ENCODE measurements around the gene ODAD4.

ODAD4 gene

GRCh38 chr17:41973408-41973811 is 43.0 kb downstream of the ODAD4 start:
- no peak for DNase-seq

- no peak for DNase-seq
Measured at GRCh38 chr17:41974031-41974430, 43.6 kb downstream of the ODAD4 start.

DNA sequence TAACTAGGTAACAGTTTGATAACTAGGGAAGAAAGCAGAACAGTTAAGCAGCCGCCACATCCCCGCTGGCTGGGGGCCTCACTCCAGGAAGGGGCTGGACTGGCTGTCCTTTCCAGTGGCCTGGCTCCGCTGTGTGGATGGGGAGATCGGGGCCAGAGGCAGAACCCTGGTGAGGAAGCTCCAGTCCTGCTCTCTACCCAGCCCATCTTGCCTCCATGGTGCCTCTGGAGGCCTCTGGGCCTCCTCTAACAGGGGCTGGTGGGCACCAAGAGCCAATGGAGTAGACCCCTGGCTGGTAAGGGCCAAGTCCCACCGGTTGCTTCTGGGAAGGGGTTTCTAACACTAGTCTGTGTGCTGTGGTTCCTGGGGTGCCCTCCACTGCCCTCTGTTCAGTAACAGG is 44.2 kb downstream of the ODAD4 start:
- DNase-seq = no peak

DNA sequence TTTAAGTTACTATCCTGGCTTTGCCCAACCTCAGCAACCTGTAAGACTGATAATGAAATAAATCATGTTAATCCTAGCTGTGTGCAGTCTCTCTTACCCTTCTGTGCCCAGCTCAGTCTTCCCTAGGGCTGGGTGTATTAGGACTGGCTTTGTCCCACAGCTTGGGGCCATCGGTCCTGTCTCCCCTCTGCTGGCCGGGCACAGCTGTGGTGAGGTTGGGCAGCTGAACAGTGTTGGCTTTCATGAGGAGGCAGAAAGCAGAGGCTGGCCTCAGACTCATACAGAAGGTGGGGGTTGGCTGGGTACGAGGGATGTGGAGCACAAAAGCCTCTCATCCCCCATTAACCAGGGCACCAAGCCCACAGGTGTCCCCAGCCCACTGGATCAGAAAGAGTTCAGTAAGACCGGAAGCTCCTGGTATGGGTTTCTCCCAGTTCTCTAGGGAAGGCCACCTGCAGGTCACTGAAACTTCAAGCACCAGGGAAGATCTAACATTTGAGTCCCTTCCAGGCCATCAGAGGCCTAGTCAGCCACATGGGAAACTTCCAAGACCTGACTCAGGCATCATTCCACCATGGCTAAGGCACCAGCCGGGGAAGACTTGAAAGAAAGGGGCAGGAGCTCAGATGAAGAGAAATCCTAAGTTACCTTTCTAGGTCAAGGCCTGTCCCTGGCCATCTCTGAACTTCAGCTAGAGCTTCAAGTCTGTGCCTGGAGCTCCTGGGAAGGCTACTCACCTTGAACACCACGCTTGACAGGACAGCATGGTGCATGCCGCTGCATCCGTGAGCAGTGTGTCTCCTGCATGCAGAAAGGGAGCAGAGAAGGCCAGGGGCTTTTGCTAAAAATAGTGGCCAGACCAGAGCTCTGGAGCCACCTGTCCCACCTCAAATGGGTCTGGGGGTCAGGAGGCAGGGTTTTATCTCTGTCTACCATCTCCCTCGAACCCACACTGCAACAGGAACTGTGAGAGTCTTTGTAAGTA is 45.0 kb downstream of the ODAD4 start:
- DNase-seq = no peak

DNA sequence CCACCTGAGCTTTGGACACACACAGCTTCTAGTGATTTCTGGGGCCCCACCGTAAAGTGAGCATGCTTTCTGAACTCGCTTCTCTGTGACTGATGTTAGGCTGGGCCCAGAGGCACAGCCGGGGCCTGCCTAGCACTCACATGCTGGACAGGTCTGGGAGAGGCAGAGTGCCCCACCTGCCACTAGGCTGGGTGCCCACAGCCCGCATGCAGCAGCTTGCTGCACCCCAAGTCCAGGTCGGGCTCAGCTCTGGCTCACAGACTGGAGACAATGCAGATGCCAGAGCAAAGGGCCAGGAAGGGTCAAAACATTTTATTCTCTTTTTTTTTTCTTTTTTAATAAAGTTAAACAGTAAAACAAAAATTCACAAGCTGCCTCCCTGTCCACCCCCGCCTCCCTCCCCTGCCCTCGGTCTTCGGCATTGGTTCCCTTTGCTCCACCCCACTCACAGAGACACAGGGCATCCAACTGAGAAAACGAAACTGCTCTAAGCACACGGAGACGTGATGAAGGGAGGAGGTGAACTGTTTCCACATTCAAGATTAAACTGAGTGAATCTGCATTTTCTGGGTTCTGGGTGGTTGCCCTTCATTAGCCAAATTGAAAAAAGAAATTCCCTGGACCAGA is 45.8 kb downstream of the ODAD4 start:
- DNase-seq = no peak

GRCh38 chr17:41977991-41978390 is 47.6 kb downstream of the ODAD4 start:
- no peak for DNase-seq

- DNase-seq = no peak
Measured at GRCh38 chr17:41982026-41982760, 51.8 kb downstream of the ODAD4 start.

- no peak for DNase-seq
Measured at GRCh38 chr17:41984454-41984853, 54.0 kb downstream of the ODAD4 start.

GRCh38 chr17:41985919-41986318 is 55.5 kb downstream of the ODAD4 start:
- no peak for DNase-seq

DNA sequence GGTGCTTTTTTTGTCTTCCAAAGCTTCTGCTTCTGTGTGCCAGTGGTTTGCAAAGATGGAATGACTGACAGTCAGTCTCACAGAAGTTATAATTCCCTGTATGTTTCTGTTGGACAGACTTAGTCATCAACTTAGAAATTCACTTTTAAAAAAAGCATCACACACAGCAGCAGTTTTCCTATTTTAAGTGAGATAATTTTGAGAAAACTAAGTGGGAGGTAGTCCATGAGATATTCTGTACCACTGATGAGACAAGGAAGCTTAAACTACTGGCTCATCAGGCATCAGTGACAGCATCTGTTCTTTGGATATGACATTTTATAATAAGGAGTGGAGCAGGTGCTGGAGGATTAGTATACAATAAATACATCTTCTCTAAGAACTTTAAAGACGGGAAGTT is 56.2 kb downstream of the ODAD4 start:
- no peak for DNase-seq

- no peak for DNase-seq
Measured at GRCh38 chr17:41987642-41988041, 57.2 kb downstream of the ODAD4 start.

DNA sequence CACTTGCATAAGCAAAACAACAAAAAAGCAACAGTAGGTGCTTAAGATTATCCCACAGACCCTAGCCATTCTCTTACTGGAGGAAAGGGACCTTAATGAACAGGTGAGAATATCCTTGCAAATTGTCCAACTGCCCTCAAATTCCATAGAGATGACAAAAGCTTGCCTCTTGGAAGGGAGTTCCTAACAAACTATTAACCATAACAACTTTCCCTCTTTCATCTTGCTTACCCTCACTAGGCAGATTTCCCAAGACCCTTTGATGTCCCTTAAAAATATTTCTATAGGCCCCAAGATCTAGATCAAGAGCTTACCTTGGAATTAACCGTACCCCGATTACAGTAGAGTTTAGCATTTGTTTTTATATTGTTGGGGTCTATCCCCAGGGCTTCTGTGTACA is 58.0 kb downstream of the ODAD4 start:
- no peak for DNase-seq

DNA sequence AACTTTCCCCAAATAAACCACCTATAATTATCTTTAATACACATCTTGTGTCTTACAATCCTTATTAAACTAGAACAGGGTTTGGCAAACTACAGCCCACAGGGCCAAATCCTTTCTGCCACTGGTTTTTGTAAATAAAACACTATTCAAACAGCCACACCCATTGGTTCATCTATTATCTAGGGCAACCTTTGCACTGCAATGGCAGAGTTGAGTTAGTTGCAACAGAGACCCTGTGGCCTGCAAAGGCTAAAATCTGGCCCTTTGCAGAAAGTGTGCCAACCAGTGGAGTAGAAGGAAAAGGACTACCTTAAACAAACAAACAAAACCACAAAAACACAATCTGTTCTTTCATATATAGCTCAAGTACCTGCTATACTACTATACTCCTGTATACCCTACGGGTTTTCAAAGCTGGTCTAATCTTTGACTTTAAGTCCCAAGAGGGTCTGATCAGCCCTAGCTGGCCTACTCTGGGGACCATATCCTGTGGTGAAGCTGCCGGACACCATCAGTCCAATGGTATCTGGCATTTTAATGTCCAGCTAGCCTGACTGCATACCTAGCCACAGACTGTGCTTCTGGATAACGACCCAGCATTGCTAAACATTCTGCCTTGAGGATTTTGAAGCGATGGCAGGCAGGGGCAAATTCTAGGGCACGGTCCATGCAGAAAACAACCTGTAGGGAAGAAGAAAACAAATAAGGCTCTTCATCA is 59.4 kb downstream of the ODAD4 start:
- no peak for DNase-seq

GRCh38 chr17:41992576-41992975 is 62.2 kb downstream of the ODAD4 start:
- DNase-seq = no peak

GRCh38 chr17:41996855-41997164 is 66.4 kb downstream of the ODAD4 start:
- DNase-seq = no peak

- DNase-seq = no peak
Measured at GRCh38 chr17:41998497-41998896, 68.1 kb downstream of the ODAD4 start.

DNA sequence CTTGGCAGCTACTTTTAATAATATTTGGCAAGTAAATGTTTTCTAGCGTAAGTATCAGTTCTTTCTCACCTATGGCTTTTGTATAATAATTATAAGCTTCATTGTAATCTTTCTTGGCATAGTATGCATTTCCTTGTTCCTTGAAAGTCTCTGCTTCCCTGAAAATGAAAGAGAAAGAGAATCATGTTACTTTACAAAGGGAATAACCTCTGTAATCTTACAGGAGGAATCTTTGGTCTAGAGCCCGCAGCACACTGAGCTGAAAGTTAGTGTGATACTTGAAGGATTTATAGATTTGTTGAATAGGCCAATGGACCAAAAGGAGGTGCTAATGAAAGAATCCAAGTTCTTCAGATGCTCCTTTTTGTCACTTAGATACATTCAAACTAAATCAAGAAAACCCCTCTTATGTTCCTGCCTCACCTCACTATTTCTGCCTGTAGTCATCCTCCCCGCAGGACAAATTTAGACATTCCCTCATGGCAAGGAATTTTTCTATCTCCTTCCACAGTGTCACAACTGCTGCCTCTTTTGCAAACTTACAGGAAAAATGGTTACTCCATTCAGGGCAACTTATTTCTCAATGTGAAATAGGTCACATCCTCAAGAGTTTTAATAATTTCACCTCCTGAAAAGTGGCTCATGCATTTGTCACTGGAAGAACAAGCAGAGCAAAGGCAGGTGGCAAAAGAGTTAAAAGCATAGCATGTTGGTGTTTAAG is 70.2 kb downstream of the ODAD4 start:
- DNase-seq = no peak

DNA sequence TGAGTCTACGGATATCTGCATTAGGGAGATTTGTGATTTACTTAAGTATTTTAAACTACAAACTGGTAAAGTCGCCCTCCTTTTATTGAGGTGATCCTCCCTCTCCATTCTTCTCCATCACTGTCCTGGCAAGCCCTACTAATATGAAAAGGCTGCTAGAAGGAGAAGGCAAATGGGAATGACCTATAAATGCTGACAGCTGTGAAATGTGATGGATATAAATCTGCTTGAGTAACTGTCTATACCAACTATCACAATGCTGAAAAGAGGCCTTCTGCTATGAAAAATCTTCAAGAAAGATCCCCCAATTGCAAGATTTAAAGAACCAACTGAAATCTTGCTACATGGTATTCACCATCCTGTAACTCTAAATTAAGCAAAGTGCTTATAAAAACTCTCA is 71.3 kb downstream of the ODAD4 start:
- no peak for DNase-seq

GRCh38 chr17:42002175-42002791 is 71.9 kb downstream of the ODAD4 start:
- no peak for DNase-seq

DNA sequence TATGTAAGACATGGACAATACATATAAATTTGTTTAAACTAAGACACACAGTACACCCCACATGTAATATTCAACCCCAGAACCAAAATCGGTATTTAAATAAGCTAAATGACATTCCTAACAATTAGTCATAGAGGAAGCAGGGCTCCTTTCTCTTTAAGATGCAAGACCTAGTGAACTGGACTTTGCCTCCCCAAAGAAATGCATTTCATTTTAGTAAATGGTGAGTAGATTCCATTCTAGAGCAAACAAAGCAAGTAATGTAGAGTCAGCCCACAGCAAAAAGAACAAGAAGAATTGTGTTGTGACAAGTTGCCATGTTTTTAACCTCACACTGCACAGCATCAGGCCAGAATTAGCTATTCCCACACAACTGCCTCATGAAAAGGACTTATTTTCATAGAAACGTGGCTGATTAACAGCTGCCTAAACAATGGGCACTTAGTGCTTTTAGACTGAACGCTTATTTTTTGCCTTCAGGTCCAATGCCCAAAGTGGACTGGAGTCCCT is 72.4 kb downstream of the ODAD4 start:
- no peak for DNase-seq

DNA sequence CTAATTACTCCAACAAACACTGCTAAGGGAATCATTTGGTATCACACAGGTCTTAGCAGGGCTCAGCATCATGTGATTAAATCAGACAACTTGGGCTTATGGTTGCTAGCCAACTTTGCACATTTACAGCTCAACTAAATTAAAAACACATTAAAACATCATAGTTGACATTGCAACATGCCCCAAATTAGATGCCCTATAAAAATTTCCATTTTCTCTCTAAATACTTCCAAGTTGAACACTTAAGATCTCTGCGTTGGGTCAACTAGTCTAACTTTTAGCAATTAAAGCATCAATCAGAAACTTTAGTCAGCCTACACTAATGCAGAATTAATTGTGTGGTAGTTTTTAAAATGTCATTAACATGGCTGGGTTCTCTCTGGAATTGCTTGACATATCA is 74.7 kb downstream of the ODAD4 start:
- no peak for DNase-seq

- DNase-seq = no peak
Measured at GRCh38 chr17:42009170-42009569, 78.8 kb downstream of the ODAD4 start.
